H1 (cell line): Measurements from ENCODE around the gene VGLL4. TPM values are rescaled to one million over a fixed set of nuclear protein-coding genes. Genes with fewer than 3 reads are reported as not detected.

Experiments
- CTCF ChIA-PET: fragments of 300-600 bp; sonication (Branson Sonifier 250); formaldehyde crosslinking; loops from one replicate; lab custom pipeline; 2021; ENCODE audit not compliant: partially characterized antibody; lab: Charles Lee
- POLR2A ChIA-PET: fragments of 300-600 bp; sonication (Branson Sonifier 250); formaldehyde crosslinking; loops from one replicate; lab custom pipeline; 2021; ENCODE audit warnings: inconsistent platforms; ENCODE audit not compliant: partially characterized antibody; lab: Charles Lee
- DNase-seq, 2 experiments: peaks; one replicate each; pipeline versions ENCODE4 v3.0.0 to v3.0.0-alpha.2; 2010 to 2022; ENCODE audit warnings: low spot score in 2 of 2, low read depth in 1 of 2, mixed read lengths in 1 of 2
- FAIRE-seq: peaks from 2 replicates; lab custom pipeline; 2011; peaks lifted over from hg19 to GRCh38; lab: Jason Lieb, UNC
- H2AFZ ChIP-seq: 2 replicates; pipeline ENCODE4 v1.8.1; 2012; ENCODE audit warnings: low read length, inconsistent platforms
- H2AK5ac ChIP-seq: 2 replicates; pipeline ENCODE4 v1.6.1; 2013; ENCODE audit warnings: low read depth, low read length
- H2BK120ac ChIP-seq: replicated peaks from 2 replicates; pipeline ENCODE3; 2013; ENCODE audit warnings: low read depth, low read length, inconsistent platforms
- H2BK12ac ChIP-seq: 2 replicates; pipeline ENCODE4 v1.6.1; 2013; ENCODE audit warnings: low read depth, low read length
- H2BK15ac ChIP-seq: 2 replicates; pipeline ENCODE4 v1.6.1; 2013; ENCODE audit warnings: low read length
- H2BK20ac ChIP-seq: 2 replicates; pipeline ENCODE4 v1.6.1; 2013; ENCODE audit warnings: low read length
- H2BK5ac ChIP-seq: 2 replicates; pipeline ENCODE4 v1.6.1; 2013; ENCODE audit warnings: low read depth, low read length
- H3K14ac ChIP-seq: 2 replicates; pipeline ENCODE4 v1.6.1; 2013; ENCODE audit warnings: inconsistent platforms; ENCODE audit not compliant: insufficient read length
- H3K18ac ChIP-seq: 2 replicates; pipeline ENCODE4 v1.6.1; 2013; ENCODE audit warnings: low read length; ENCODE audit errors: extremely low read depth
- H3K23ac ChIP-seq: 2 replicates; pipeline ENCODE4 v1.6.1; 2013; ENCODE audit warnings: inconsistent platforms; ENCODE audit not compliant: insufficient read length
- H3K23me2 ChIP-seq: 2 replicates; pipeline ENCODE4 v1.6.1; 2013; ENCODE audit warnings: low read depth, low read length
- H3K27ac ChIP-seq: 2 replicates; pipeline ENCODE4 v1.6.1; 2011; ENCODE audit warnings: low read depth, low read length, inconsistent platforms
- H3K27me3 ChIP-seq, 4 experiments: replicated peaks in 1 of 4; 1 replicate in 1 of 4; 2 replicates in 3 of 4; pipeline versions ENCODE4 v1.6.1 to v1.8.1; 2011 to 2013; ENCODE audit warnings: low read length in 3 of 4, mild to moderate bottlenecking in 3 of 4, inconsistent platforms in 2 of 4, mixed read lengths in 2 of 4, moderate library complexity in 1 of 4; ENCODE audit not compliant: control insufficient read depth in 3 of 4, insufficient read depth in 3 of 4; ENCODE audit errors: extremely low read depth in 1 of 4
- H3K36me3 ChIP-seq, 4 experiments: 2 replicates each; pipeline versions ENCODE4 v1.6.1 to v1.8.1; 2011 to 2013; ENCODE audit warnings: mild to moderate bottlenecking in 4 of 4, low read length in 3 of 4, moderate library complexity in 2 of 4, control low read depth in 1 of 4, inconsistent platforms in 1 of 4; ENCODE audit not compliant: insufficient read depth in 4 of 4, control insufficient read depth in 2 of 4
- H3K4ac ChIP-seq: replicated peaks from 2 replicates; pipeline ENCODE3; 2013; ENCODE audit warnings: low read length, low read depth, mixed read lengths, inconsistent platforms; ENCODE audit not compliant: insufficient read length
- H3K4me1 ChIP-seq, 4 experiments: replicated peaks in 1 of 4; 1 replicate in 1 of 4; 2 replicates in 3 of 4; pipeline versions ENCODE4 v1.6.1 to v1.8.1; 2011 to 2013; ENCODE audit warnings: low read length in 3 of 4, inconsistent platforms in 2 of 4, mixed read lengths in 1 of 4; ENCODE audit not compliant: insufficient read depth in 4 of 4, control insufficient read depth in 3 of 4
- H3K4me2 ChIP-seq, 2 experiments: 2 replicates each; pipeline versions ENCODE4 v1.6.1 to v1.8.1; 2011 to 2013; ENCODE audit warnings: low read depth in 2 of 2, low read length in 2 of 2, control low read depth in 1 of 2, inconsistent platforms in 1 of 2, mild to moderate bottlenecking in 1 of 2; ENCODE audit not compliant: insufficient read depth in 1 of 2
- H3K4me3 ChIP-seq, 4 experiments: fragments of 200-600, 300-600 bp in 1 of 4; sonication (generic), shearing (Covaris generic), sonication (Bioruptor Twin) in 1 of 4; 2 replicates each; pipeline versions ENCODE4 v1.5.1 to v1.8.1; 2011 to 2016; ENCODE audit warnings: low read length in 4 of 4, low read depth in 3 of 4, control low read depth in 2 of 4, inconsistent platforms in 2 of 4, mild to moderate bottlenecking in 2 of 4, mixed read lengths in 1 of 4, moderate library complexity in 1 of 4; ENCODE audit not compliant: insufficient read depth in 2 of 4; ENCODE audit errors: extremely low read depth in 1 of 4
- H3K56ac ChIP-seq: replicated peaks from 2 replicates; pipeline ENCODE3; 2013; ENCODE audit warnings: low read depth, mild to moderate bottlenecking, mixed read lengths, low read length, inconsistent platforms; ENCODE audit not compliant: insufficient read length
- H3K79me1 ChIP-seq: 2 replicates; pipeline ENCODE4 v1.6.1; 2013; ENCODE audit warnings: low read depth, low read length, control low read depth
- H3K79me2 ChIP-seq, 2 experiments: 2 replicates each; pipeline versions ENCODE4 v1.6.1 to v1.8.1; 2012 to 2013; ENCODE audit warnings: low read length in 2 of 2, mild to moderate bottlenecking in 2 of 2, inconsistent platforms in 1 of 2; ENCODE audit not compliant: insufficient read depth in 2 of 2, control insufficient read depth in 1 of 2
- H3K9ac ChIP-seq, 4 experiments: replicated peaks in 1 of 4; 1 replicate in 1 of 4; 2 replicates in 3 of 4; pipeline versions ENCODE4 v1.6.1 to v1.8.1; 2011 to 2013; ENCODE audit warnings: low read depth in 3 of 4, low read length in 3 of 4, control low read depth in 2 of 4, mild to moderate bottlenecking in 2 of 4, moderate library complexity in 2 of 4, inconsistent platforms in 1 of 4; ENCODE audit errors: extremely low read depth in 1 of 4
- H3K9me3 ChIP-seq, 2 experiments: 2 replicates each; pipeline versions ENCODE4 v1.6.1 to v1.8.1; 2012 to 2013; ENCODE audit warnings: mild to moderate bottlenecking in 2 of 2, moderate library complexity in 2 of 2, control low read depth in 1 of 2, inconsistent platforms in 1 of 2, low read depth in 1 of 2, low read length in 1 of 2, mixed read lengths in 1 of 2; ENCODE audit not compliant: insufficient read depth in 2 of 2
- H4K20me1 ChIP-seq, 2 experiments: replicated peaks in 1 of 2; 2 replicates each; pipeline versions ENCODE3 to v1.8.1; 2011 to 2013; ENCODE audit warnings: inconsistent platforms in 2 of 2, low read length in 2 of 2, mild to moderate bottlenecking in 1 of 2; ENCODE audit not compliant: insufficient read depth in 2 of 2, control insufficient read depth in 1 of 2
- H4K5ac ChIP-seq: 2 replicates; pipeline ENCODE4 v1.6.1; 2013; ENCODE audit warnings: low read length, low read depth, mixed read lengths, inconsistent platforms; ENCODE audit not compliant: insufficient read length
- H4K8ac ChIP-seq: 2 replicates; pipeline ENCODE4 v1.8.0; 2013; ENCODE audit warnings: mild to moderate bottlenecking, moderate library complexity, low read length, inconsistent platforms; ENCODE audit not compliant: insufficient read depth; ENCODE audit errors: extremely low read depth
- H4K91ac ChIP-seq: replicated peaks from 2 replicates; pipeline ENCODE3; 2013; ENCODE audit warnings: low read length, mixed read lengths, inconsistent platforms; ENCODE audit not compliant: insufficient read length
- BCL11A ChIP-seq, 2 experiments: IDR thresholded peaks; one replicate each; pipeline ENCODE4 v1.6.1; 2011; ENCODE audit warnings: low read depth in 2 of 2, low read length in 2 of 2, mild to moderate bottlenecking in 2 of 2
- CHD2 ChIP-seq: IDR thresholded peaks from 2 replicates; pipeline ENCODE4 v1.6.1; 2012; ENCODE audit warnings: low read length, improper control_type of control experiment
- GABPA ChIP-seq: IDR thresholded peaks from 2 replicates; pipeline ENCODE4 v1.6.1; 2011; ENCODE audit warnings: mild to moderate bottlenecking, low read length, moderate library complexity, borderline replicate concordance; ENCODE audit not compliant: insufficient read depth
- SIRT6 ChIP-seq: IDR thresholded peaks from one replicate; pipeline ENCODE4 v1.7.1; 2012; ENCODE audit warnings: low read length, inconsistent platforms
- SP1 ChIP-seq: IDR thresholded peaks from 2 replicates; pipeline ENCODE4 v1.6.1; 2011; ENCODE audit warnings: low read depth, low read length
- SP4 ChIP-seq: IDR thresholded peaks from 2 replicates; pipeline ENCODE4 v1.6.1; 2012; ENCODE audit warnings: low read length, inconsistent platforms
- TCF12 ChIP-seq: IDR thresholded peaks from 2 replicates; pipeline ENCODE4 v1.6.1; 2011; ENCODE audit warnings: low read depth, mild to moderate bottlenecking, low read length
- WGBS, 2 experiments: shearing (Covaris generic) in 1 of 2; methylation state at CpG; one replicate each; pipeline versions ENCODE4 v1.1.6 to v1.1.7; 2013 to 2015; ENCODE audit warnings: low lambda C conversion rate in 2 of 2, mixed read lengths in 2 of 2, inconsistent platforms in 1 of 2, low coverage in 1 of 2, missing lambda C conversion rate in 1 of 2; ENCODE audit not compliant: insufficient replicate concordance in 2 of 2, insufficient coverage in 1 of 2, insufficient read length in 1 of 2; ENCODE audit errors: extremely low coverage in 1 of 2, missing lambda C conversion rate in 1 of 2; 5-methylcytosine and 5-hydroxymethylcytosine counted together
- polyA plus RNA-seq, 7 experiments: library from polyadenylated mRNA; depleted of rRNA in 3 of 7; stranded (reverse) in 5 of 7; unstranded in 2 of 7; fragments of >200 nt in 5 of 7; fragments of 200-250 nt in 2 of 7; gene quantifications; 1 replicate in 5 of 7; 2 replicates in 1 of 7; 4 replicates in 1 of 7; pipeline versions ENCODE4 v1.2.1 to v1.2.3, GENCODE V29; 2011 to 2013; ENCODE audit warnings: missing spikeins in 2 of 7, mixed read lengths in 2 of 7
- total RNA-seq: library from RNA; stranded (reverse); fragmentation: NEBNext Ultra II Directional; extraction: Animal tissue kit (Norgen Biotek cat#: 25700); gene quantifications from 2 replicates; pipeline ENCODE4 v1.2.1, GENCODE V29; 2021

The VGLL4 gene
- total and polyA plus RNA-seq, 2 of the 8 experiments (the other 6 are each of a cell fraction or from before 2014, with no cell fraction given), result 45.1 to 50.0 TPM

- Histone ChIP-seq H2AK5ac (no peak overlapping the region), H4K20me1 (peaks cover 3 to 20% of the 10 kb centered on the region in 2 experiments), H3K79me1 (peaks cover 11% of the 10 kb centered on the region), H4K8ac (no peak overlapping the region), H2BK15ac (no peak overlapping the region), H2BK120ac (no peak overlapping the region), H3K9me3 (no peaks in the 10 kb centered on the region), H3K4me2 (no peak overlapping the region), H2BK12ac (no peak overlapping the region), H2AFZ (no peak overlapping the region), H3K23me2 (no peaks in the 10 kb centered on the region; the same call in 1 of the 2 replicates), H3K14ac (no peak overlapping the region), H3K23ac (no peak overlapping the region), H3K79me2 (peaks cover 0 to 68% of the 10 kb centered on the region in 2 experiments; a peak in 3 of 4 replicates), H2BK20ac (no peak overlapping the region), H3K4me3 (no peak overlapping the region), H3K9ac (no peak overlapping the region), H3K27me3 (no peaks in the 10 kb centered on the region), H3K36me3 (no peaks in the 10 kb centered on the region; a peak in 3 of 8 replicates), H3K4me1 (peaks cover 0 to 3% (median 0%) of the 10 kb centered on the region in 4 experiments; a peak in 1 of 7 replicates), H3K56ac (no peak overlapping the region), H3K4ac (no peak overlapping the region), H4K91ac (no peak overlapping the region), H4K5ac (no peak overlapping the region), H3K27ac (no peak overlapping the region), H3K18ac (no peak overlapping the region), H2BK5ac (no peak overlapping the region)
- ChIA-PET CTCF (interaction anchor here (0.6 to 1.1 kb wide), 2 partner anchors 43 to 75 kb away, joined by 3 read pairs; no protein-coding TSS in a partner anchor), POLR2A (interaction anchor here (1.1 kb wide), 1 partner anchor 11 kb away, joined by 4 read pairs; no protein-coding TSS in a partner anchor)
- no peak for FAIRE-seq
- DNase-seq, result no peak
- WGBS, 2 experiments, result 92% methylated on average over 10 of the region's 10 CpGs; no CpG with 5 or more reads in 1 of the 2 experiments
- no peak for TF ChIP-seq TCF12
- no peak for TF ChIP-seq SP4
- no peak for TF ChIP-seq BCL11A (IDR thresholded peaks at IDR 0.05; ENCODE audit: low read depth in 2 of 2, low read length in 2 of 2)
- TF ChIP-seq CHD2, result no peak
- TF ChIP-seq GABPA, result no peak
- no peak for TF ChIP-seq SP1
- no peak for TF ChIP-seq SIRT6
Observed at GRCh38 chr3:11575677-11576076, 68.0 kb downstream of the VGLL4 start.
